Measurements from ENCODE around the gene BBIP1.

BBIP1 gene

DNA sequence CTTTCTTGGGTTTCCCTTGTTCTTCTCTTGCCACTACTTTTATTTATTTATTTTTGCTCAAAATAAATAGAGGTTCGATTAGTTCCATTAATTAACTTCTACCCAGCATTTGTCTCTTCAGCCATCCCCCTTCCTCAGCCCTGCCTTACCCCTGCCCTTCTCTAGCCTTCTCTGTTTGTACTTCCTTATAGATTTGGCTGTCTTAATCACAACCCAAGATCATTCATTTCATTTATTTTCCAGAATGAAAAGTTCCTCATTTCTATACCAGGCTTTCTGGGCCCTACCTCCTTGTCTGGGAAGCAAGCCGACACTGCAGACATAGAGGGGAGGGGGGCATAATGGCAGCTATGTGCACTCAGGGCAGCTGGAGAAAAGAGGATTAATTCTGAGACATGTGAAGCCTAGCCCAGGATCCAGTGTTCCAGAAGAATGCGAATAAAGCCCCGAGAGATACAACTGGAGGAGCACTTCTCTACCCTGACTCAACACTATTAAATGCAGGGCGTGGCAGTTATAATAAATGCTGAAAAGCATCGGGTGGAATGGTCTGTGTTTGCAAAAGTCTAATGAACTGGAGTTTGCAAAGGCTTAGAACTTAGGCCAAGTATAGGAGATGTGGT, 53.7 kb downstream of the BBIP1 start:
- TF ChIP-seq GATA2 (IDR thresholded peaks at IDR 0.05; ENCODE audit: low read depth, low read length) (no peak), GATA3 (IDR thresholded peaks at IDR 0.05; ENCODE audit: low read depth, low read length) (no peak)

DNA sequence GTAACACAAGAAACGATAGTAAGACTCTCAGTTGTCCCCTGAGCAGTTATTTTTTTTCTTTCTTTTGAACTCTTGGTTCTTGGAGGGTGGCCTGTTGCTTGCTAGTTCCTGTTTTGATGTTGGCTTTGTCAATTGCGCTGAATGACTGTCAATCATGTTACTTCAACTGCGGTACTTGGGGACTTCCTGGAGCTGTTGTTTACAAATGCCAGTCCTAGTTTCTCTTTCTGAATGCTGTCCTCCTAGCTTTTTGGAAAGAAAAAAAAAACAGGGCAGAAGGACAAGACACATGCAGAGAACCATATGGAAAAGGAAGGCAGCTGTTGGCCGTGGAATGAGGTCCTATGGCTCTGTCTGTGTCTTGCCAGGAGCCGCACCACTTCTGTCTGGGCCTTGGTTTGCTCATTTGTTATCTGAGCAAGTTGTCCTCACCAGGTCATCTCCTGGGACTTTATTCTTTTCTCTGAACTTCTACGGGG, 54.3 kb downstream of the BBIP1 start:
- no peak for TF ChIP-seq GATA2 (IDR thresholded peaks at IDR 0.05; ENCODE audit: low read depth, low read length)
- TF ChIP-seq GATA3 (IDR thresholded peaks at IDR 0.05; ENCODE audit: low read depth, low read length) = no peak

DNA sequence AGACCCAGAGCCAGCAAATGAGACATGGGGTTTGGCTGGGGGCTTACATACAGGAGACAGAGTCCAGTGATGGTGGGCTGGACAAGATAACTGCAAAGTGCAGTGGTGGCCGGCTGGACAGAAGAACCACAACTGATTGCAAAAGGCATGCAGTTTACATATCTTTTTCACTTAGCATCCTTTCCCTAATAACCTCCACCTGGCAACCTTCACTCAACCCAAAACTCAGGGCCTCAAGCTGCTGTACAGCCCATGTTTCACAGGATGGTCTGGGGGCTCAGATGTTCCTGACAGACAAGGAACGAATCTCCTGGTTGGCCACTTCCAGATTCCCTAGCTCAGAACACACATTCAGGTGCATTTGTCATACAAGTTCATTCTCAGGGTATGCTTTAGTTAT, 55.0 kb downstream of the BBIP1 start:
- TF ChIP-seq GATA3 (IDR thresholded peaks at IDR 0.05; ENCODE audit: low read depth, low read length) (no peak), GATA2 (IDR thresholded peaks at IDR 0.05; ENCODE audit: low read depth, low read length) (no peak)

DNA sequence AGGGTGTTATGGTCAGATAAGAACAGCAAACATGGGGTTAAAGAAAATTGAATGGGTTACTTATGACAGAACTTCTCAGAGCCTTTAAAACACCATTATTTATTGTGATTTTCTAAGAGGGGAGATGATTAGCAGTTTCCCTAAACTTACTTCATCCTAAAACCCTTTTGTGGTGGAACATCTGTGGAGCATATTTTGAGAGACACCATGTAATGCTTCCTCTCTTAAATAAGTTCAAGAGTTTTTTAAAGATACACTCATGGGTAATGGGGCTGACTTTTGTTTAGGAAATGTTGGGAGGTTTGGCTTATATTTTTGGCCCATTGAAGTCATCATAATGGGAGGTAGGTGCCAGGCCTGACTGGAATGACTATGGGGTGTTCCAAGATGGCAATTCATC, 55.6 kb downstream of the BBIP1 start:
- no peak for TF ChIP-seq GATA3 (IDR thresholded peaks at IDR 0.05; ENCODE audit: low read depth, low read length)
- TF ChIP-seq GATA2 (IDR thresholded peaks at IDR 0.05; ENCODE audit: low read depth, low read length) = no peak

DNA sequence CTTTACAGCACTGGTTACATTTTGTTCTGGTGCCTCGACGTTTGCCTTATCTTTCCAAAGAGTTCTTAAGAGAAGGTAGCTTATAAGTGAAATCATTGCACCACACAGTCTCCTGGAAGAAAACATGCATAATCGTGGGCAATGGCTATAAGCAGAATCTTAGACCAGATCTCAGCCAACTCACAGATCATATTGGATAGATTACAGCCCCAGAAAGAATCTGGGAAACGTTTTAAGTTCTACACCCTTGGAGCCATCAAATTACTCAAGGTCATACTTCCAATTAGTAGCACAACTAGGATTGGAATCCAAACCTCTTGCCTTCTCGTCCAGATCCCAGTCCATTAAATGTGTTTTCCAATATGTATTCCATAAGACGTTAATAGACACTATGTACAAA, 56.0 kb downstream of the BBIP1 start:
- TF ChIP-seq GATA2 (IDR thresholded peaks at IDR 0.05; ENCODE audit: low read depth, low read length) = no peak
- TF ChIP-seq GATA3 (IDR thresholded peaks at IDR 0.05; ENCODE audit: low read depth, low read length) = no peak

DNA sequence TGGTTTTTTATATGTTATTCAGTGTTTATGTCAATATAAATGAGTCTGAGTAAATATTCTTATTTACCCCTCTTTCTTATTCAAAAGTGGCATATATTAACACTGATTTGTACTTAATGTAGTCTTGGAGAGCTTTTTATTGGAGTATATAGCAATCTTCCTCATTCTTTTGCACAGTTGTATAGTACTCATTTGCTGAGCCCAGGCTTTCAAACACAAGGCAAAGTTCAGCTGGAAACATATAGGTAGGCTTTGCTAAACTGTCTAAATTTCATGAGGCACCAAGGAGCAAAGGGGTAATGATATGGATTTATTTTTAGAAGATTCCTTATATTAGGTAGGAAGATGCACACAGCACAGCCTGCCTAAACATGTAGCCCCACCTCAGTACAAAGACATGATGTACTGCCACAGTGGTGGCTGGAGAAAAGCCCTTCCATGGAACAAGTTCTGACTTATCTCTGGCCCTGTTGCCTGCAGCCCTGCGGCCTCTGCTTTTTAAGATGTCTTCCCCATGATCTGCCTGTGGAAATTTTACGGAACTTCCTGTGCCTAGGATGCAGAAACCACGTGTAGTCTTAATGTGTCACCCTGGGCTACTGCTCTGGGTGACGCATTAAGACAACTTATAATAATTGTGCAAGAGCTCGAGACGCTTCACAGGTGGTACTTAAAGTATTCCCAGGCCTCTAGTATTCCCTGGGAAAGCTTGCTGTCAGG, 56.9 kb downstream of the BBIP1 start:
- TF ChIP-seq GATA2 (IDR thresholded peaks at IDR 0.05; ENCODE audit: low read depth, low read length) (no peak), GATA3 (IDR thresholded peaks at IDR 0.05; ENCODE audit: low read depth, low read length) (no peak)

DNA sequence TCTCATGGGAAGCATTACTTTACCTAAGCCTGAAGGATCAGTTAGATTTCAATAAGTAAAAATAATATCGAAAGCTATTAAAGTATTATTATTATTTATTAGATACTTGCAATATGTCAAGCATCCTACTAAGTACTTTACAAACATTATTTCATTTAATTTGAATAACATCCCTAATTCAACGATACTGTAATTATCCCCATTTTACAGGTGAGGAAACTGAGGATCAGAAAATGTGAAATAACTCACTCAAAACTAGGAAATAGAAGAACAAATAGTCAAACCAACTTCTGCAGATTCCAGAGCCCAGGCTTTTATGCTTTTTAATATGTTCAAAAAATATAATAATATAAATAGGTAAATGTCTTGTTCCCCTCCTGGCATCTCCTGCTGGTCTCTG, 57.5 kb downstream of the BBIP1 start:
- TF ChIP-seq GATA2 (IDR thresholded peaks at IDR 0.05; ENCODE audit: low read depth, low read length) (no peak), GATA3 (IDR thresholded peaks at IDR 0.05; ENCODE audit: low read depth, low read length) (no peak)

DNA sequence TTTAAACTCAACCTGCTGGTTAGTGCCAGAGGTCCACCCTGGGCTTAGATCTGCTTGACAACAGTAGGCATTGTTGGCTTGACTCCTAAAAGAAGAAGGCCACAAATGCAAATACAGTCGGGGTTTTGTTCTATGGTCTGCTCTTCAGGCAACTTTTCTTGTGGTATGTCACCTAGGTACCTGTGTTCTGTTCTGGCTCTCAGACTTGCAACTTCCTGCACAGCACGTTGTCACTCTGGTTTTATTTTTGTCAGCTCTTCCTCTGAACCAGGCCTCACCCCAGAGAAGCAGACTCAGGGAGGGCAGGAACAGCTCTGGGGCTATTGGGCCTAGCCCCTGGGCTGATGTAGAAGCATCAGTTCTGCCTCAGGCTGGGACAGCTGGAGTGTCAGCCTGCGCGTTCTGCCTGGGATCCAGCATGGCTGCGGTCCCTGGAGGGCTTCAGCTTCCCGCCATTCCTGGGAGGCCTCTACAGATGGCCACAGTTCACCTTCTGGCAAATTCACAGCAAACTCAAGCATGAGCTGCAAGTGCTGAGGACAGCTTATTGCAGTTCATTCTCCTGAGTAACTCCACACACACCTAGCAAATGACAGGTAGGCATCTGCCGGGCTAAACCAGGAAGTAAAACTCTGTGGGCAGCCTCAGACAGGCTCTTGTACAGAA, 58.3 kb downstream of the BBIP1 start:
- TF ChIP-seq GATA2 (IDR thresholded peaks at IDR 0.05; ENCODE audit: low read depth, low read length) = no peak
- no peak for TF ChIP-seq GATA3 (IDR thresholded peaks at IDR 0.05; ENCODE audit: low read depth, low read length)

DNA sequence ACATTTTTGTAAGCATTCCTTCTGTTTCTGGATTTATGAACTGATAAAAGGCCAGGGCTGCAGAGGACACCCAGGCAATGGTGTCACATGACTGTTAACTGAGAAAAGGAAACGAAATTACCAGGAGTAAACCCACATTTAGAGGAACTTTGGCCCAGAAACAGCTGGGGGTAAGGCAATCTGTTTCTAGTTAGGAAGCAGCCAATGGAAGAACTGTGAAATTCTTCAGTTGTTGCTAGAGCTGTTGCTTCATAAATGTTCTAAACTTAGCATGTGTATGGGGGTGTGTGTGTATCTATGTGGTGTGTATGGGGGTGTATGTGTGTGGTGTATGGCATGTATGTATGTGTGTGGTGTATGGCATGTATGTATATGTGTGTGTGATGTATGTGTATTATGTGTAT, 59.0 kb downstream of the BBIP1 start:
- no peak for TF ChIP-seq GATA3 (IDR thresholded peaks at IDR 0.05; ENCODE audit: low read depth, low read length)
- no peak for TF ChIP-seq GATA2 (IDR thresholded peaks at IDR 0.05; ENCODE audit: low read depth, low read length)

DNA sequence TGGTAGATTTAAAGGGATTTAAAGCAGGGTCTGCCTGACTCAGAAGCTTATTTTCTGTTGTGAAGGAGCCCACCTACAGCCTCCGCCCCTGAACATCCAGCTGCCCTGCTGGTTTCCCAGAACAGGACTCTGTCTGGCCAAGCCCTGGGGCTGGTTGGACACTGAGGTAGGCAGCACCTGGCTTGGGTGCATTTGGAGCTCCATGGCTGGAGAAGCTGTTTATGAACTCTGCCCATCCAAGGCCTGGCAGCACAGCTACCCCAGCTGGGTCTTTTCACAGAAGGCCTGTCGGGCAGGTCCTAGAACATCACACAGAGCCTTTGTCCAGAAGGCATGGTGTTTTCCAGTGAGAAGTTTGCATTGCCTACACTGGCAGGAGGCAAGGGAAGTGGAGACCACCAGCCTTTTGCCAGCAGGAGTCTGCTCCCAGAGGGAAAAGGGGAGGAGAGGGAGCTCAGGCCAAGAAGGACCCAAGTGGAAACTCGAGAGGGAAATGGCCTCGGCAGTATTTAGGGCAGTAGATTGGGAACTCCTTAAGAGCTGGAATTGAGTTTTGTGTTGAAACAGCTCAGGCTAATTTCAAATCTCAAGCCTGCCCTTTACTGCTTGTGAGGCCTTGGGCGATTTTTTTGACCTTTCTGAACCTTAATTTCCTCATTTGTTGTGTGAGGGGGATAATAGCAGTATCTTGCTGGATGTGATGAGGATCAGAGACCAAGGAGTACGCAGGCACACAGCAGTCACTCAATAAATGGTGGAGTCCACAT, 59.6 kb downstream of the BBIP1 start:
- TF ChIP-seq GATA2 (IDR thresholded peaks at IDR 0.05; ENCODE audit: low read depth, low read length) (no peak), GATA3 (IDR thresholded peaks at IDR 0.05; ENCODE audit: low read depth, low read length) (no peak)

DNA sequence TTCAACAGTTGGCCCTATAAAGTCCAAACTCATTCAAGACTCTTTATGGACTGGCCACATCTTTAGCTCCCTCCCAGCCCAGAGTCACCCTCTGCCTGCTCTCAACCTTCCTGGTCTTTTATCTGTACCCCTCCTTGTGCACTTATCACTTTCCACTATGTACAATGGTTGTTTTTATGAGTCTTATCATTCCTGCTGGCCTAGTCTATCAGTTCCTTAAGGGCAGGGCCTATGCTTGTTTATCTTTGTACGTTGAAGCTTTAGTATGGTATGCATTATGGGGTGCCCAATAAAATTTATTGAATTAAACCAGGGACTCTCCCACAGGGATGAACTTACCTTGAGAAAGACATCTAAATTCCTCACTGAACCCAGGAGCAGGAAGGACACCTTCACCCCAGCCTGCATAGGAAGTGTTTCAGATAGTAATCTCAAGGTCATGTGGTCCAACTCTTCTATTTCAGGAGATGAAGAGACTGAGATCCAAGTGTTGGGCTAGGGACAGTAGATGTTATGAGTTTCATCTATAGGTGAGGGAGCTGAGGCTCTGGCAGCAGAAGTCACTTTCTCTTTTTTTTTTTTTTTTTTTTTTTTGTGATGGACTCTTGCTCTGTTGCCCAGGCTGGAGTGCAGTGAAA, 60.6 kb downstream of the BBIP1 start:
- no peak for TF ChIP-seq GATA3 (IDR thresholded peaks at IDR 0.05; ENCODE audit: low read depth, low read length)
- no peak for TF ChIP-seq GATA2 (IDR thresholded peaks at IDR 0.05; ENCODE audit: low read depth, low read length)

DNA sequence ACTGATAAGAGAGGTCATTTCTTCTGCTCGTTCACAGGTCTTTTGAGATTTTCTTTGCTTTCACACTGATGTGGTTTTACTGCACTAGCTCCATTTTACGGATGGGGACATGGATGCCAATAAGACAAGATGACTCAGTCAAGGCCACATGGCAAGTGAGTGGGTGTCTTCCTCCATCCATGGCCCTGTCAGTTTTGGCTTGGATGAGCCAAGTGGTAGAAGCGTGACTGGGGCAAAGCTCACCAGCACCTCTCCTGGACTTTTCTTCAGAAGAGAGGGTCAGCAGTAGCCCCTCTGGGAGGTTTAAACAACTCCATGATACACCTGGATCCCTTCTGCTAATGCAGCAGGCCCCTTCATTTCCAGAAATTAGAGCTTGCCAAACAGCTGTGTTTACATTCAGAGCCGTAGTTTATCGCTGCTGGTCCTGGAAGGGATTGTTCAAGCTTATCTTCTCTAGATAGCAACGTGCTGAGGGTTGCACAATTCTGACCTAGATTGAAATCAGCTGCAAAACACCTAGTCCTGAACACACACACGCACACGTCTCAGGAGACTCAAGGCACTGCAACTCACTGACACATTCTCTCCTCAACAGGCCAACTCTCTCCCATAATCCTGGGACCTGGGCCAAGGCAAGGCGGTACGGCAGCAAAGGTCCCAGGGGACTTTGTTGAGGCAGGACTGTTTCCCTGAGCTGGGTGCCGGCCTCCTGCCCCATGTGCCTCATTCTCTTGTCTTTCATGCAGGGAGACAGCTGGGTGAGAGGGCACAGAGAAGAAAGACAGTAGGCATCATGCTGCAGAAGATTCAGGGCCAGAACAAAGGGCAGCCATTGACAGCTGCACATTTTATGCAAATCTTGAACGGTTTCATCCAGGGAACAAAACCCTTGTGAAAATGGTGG, 61.5 kb downstream of the BBIP1 start:
- no peak for TF ChIP-seq GATA3 (IDR thresholded peaks at IDR 0.05; ENCODE audit: low read depth, low read length)
- TF ChIP-seq GATA2 (IDR thresholded peaks at IDR 0.05; ENCODE audit: low read depth, low read length) = peak; percentile 49; the same call in 1 of the 2 replicates

Data from SH-SY5Y (cell line).